ENCODE measurements around the gene MLIP.

The MLIP gene

DNA sequence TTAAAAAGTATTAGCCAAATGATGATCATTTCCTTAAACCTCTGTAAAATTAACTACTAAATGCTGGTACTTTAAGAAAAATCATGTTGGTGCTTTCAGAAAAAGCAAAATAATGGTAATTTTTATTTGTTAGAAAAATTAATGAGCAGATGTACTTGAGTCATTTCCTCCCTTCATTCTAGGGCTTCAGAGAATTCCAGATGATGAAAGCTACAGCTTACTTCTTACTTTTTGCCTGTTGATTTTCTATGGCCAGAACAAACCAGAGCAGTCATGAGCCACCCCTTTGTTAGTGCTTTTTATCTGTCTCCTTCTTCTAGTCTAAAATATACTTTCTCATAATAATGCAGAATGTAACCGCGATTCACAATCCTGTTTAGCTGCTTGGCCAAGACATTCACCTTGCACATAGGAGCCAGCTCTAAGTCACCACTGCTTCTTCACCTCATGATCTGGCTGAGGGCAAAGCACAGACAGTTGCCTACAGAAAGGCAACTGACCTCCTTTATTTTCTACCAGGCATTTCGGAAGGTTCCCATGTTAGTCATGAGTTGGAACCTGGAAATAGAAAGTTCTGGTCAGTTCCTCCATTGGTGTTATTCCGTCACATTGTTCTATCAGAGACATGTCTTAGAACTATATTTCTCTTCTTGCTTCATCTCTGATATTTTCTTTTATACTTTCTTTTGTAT is 153.5 kb downstream of the MLIP start:
- DNase-seq, result no peak
- intact Hi-C loops (cut with DNase I), result no loop called here

DNA sequence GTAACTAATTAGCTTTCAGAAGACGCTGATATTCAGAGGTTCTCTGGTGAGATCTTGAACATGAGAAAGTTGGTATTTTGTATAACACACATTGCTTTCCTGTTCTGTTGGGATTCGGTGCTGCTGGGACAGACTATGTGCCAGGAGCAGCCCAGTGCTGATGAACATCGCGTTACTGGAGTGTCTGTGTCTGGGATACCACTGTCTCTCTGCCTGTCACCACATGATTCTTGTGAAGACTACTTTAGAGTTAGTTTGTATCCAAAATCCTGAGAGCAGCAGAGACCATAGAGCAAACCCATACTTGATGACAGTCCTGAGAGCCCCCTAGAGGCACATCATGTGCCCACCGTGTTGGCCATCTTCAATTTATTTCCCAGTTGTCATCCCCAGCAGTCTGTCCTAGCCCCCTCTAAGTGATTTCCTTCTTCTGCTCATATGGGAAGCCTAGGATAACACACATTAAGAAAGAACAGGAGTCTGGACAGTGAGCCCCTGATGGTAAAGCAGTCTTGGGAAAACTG is 155.2 kb downstream of the MLIP start:
- intact Hi-C loops (cut with DNase I), result no loop called here
- DNase-seq, result no peak

DNA sequence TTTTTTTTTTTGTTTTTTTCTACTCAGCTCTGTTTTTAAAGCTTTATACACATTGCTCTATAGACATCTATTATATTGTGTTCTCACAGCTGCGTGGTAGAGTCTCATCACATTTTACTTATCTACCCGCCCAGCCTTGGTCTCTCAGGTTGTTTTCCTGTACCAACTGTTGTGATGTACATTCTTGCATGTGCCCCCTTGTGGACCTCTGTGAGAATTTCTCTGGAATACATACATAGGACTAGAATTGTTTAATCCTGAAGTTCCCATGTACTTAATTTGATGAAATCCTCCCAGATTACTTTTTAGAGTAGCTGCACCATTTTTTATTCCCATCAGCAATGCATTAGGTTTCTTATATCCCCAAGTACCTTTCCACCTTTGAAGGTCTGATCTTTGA is 156.6 kb downstream of the MLIP start:
- intact Hi-C loops (cut with DNase I), result no loop called here
- no peak for DNase-seq

- intact Hi-C loops (cut with DNase I), result no loop called here
- DNase-seq, result no peak
Measured at GRCh38 chr6:54273214-54273820, 162.1 kb downstream of the MLIP start.

DNA sequence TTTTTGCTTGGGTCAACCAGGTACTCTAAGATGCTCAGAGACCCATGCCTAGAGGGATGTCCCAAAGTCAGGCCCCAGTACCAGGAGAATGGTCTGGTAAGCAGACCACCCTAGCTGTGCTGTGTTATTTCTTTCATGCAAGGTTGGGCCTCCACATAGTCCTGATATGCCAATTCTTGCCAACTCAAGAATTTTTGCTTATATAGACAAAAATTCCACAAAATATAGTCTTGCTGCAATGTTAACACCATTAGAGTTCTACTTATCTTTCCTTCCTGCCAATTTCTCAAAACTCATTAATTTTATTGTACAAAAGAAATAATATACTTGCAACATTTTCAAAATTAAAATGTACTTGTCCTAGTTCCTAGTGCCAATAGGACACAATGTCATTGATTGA is 163.1 kb downstream of the MLIP start:
- intact Hi-C loops (cut with DNase I), result no loop called here
- DNase-seq, result no peak

- intact Hi-C loops (cut with DNase I), result no loop called here
- DNase-seq, result no peak
Measured at GRCh38 chr6:54282186-54282585, 170.9 kb downstream of the MLIP start.

DNA sequence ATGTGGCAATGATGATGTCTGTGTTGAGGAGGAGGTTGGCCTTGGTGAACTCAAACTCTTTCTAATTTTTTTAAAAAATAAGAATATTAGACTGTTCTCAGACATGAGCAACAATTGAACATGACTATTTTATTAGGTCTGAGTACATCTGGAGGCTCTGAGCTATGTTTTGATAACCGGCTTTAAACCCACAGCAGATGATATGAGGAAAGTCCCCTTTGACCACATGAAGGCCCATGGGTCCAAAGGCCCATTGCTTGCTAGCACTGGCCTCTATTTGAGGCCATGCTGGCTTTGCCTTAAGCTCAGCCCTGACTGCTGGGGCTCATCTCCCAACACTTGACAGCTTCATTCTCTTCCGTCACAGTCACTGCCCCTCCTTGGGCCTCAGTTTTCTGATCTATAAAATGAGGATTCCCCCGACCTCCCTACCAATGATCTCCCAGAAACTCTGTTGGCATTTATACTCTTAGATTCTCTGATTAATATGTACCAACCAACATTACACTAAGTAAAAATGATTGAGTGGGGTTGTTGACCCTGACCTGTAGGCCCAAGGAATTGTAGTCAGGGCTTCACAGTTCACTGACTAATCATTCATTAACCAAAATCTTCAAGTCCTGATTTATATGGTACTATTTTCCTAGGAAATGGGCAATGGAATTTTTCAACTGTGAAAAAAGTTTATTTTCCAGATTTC is 173.1 kb downstream of the MLIP start:
- no peak for DNase-seq
- intact Hi-C loops (cut with DNase I), result no loop called here

DNA sequence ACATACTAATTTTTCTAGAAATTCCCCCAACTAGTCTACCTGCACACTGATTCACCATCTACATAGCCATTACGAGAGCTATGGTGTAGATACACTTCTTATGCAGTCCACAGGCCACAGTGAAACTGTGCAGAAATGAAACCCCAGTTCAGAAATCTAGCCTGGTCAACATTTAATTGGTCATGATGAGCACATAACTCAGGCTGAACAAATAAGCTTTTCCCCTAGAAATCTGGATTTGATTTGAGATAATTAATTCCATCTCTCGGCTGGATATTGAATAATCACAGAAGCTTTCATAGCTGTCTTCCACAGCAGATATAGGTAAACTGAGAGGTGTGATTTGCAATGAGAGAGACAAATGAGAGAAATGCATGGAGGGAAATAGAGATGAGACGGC is 174.4 kb downstream of the MLIP start:
- no peak for DNase-seq
- intact Hi-C loops (cut with DNase I), result no loop called here

GRCh38 chr6:54286141-54286540 is 174.9 kb downstream of the MLIP start:
- no peak for DNase-seq
- intact Hi-C loops (cut with DNase I), result no loop called here

DNA sequence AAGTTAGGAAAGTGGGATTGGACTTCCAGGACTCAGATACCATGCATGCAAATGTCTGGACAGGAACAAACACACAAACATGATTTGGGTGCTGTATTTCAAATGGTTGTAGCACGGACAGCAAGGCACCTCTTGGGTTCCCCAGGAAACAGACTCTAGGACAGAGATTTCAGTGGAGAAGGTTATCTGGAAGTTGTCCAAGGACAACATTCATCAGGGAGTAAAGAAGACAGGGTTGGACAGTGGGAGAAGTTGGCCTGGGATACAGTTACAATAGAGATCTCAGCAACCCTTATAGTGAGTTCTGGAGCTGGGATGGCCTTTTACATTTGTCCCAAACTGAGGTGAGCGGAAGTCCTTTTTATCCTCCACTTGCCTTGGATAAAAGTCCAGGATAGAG is 177.2 kb downstream of the MLIP start:
- intact Hi-C loops (cut with DNase I), result no loop called here
- no peak for DNase-seq

- DNase-seq, result no peak
- intact Hi-C loops (cut with DNase I), result no loop called here
Measured at GRCh38 chr6:54289426-54289825, 178.2 kb downstream of the MLIP start.

DNA sequence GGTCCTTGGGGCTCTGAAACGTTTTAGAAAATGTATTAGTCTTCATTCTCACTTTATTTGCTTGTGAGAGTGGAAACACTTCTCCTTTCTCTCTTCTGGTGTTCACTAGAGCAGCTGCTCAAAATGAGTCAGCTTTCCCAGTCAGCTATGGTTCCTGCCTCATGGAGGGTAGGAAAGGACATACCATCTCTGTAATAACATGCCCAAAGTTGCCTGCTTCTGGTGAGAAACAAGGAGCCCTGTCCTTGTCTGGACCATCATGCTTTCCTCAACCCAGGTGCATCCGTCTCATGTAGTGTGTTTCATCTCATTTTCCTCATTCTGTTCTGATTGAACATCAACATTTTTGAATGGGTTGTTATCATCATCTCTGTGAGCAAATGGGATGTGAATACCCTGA is 179.9 kb downstream of the MLIP start:
- intact Hi-C loops (cut with DNase I), result no loop called here
- DNase-seq, result no peak

GRCh38 chr6:54291738-54292137 is 180.5 kb downstream of the MLIP start:
- intact Hi-C loops (cut with DNase I), result no loop called here
- DNase-seq, result no peak

DNA sequence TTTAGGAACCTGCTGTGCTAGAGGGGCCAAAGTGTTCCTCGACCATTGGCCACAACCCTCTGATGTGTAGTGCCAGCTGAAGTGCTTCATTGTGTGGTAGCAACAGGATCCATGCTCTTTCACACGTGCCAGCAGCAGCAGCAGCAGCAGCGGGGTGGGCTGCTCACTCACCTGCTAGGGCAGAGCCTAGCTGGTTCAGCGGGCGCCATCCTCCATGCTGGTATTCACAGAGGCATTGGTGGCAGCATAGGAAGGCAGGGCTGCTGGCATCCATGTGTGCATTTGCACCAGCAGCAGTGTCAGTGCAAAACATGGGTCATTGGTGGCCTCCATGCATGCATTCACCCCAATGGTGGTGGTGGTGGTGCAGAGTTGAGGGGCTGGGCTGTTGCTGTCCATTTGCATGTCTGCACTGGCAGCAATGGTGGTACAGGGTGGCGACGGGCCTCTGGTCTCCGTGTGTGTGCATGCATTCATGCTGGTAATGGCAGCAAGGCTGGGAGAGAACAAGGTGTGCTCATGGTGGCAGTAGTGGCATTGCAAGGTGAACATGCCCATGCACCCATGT is 183.8 kb downstream of the MLIP start:
- intact Hi-C loops (cut with DNase I), result no loop called here
- peak in 2 of 10 donors; percentile 59 to 73 for DNase-seq

GRCh38 chr6:54299542-54300269 is 188.5 kb downstream of the MLIP start:
- no peak for DNase-seq
- intact Hi-C loops (cut with DNase I), result no loop called here

GRCh38 chr6:54301770-54302169 is 190.5 kb downstream of the MLIP start:
- intact Hi-C loops (cut with DNase I), result no loop called here
- DNase-seq, result no peak

GRCh38 chr6:54307439-54307910 is 196.2 kb downstream of the MLIP start:
- intact Hi-C loops (cut with DNase I), result no loop called here
- no peak for DNase-seq

DNA sequence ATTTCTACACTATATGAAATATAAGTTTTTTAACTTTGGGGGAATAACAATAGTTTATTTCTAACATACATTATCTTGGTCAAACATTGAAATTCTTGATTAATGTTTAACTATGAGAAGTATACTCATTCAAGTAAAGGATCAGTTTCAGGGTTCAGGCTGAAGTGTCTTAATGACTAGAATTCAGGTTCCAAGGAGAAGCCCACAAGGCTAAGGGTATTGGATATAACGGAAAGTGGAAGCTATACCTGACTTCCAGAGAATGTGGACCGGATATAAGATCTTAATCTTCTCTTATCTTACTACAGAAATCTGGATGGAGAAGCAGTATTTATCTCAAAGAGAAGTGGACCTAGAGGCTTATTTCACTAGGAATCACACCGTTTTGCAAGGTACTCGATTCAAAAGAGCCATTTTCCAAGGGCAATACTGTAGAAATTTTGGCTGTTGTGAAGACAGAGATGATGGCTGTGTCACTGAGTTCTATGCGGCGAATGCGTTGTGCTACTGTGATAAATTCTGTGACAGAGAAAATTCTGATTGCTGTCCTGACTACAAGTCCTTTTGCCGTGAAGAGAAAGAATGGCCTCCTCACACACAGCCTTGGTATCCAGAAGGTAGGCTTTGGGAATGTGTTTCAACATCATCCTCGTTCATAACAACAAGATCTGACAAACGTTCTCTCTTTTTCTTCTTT is 197.2 kb downstream of the MLIP start, which contains the start of gene TINAG:
TSS of gene TINAG (plus strand) at position 153 of the 697 bp plus-strand sequence. CDS start at position 263, 110 bp downstream.
- intact Hi-C loops (cut with DNase I), result no loop called here
- no peak for DNase-seq

DNA sequence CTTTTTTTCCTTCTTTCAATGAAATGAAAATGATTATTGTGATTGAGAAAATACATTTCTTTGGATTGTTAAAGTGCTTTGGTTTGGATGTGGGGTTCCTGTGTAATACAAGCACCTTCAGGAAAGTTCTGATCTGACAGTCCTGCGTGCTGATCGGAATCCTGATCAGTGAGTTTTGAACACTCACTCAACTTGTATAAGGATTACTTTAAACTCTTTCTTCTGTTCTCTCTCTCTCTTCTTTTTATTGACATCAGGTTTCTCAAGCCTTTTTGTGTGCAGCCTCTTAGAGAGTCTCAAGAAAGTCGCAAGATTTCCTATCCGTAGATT is 197.7 kb downstream of the MLIP start:
- intact Hi-C loops (cut with DNase I), result no loop called here
- DNase-seq, result no peak

All from posterior cingulate gyrus (tissue), 11 donors.